ENCODE results near the gene ARHGAP15. TPM values are rescaled to one million over a fixed set of nuclear protein-coding genes. Genes with fewer than 3 reads are reported as not detected.

ARHGAP15 gene
- total RNA-seq, 1 experiment from 2014 or later = 0.41 TPM

DNA sequence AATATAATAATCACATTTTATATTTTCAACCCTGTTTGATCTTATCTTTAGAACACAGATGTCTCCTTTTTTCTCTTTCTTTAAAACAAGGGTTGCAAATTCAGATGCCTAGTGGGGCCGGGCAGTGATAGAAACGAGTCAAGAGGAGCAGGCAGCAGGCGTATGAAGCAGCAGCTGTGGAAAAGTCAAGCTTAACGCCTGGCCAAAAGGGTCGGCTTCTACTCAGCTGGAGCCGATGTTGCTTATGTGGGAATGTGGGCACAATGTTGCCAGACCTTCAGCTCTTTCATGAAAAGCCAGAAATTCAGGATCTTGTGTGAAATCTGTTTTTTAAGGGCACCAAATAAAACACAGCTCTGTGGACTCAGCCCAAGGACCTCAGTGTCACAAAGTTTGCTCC lies 642.7 kb downstream of the ARHGAP15 start:
- ChIA-PET CTCF (no interaction called here), POLR2A (no interaction called here)
- in situ Hi-C loops (cut with HindIII; ENCODE audit: low pct_unique_long_range_greater_than_20kb, low sequenced_read_pairs) (no loop called here), intact Hi-C loops (cut with micrococcal nuclease; ENCODE audit: unreplicated experiment) (no loop called here)
- TF ChIP-seq, protein P1, sequence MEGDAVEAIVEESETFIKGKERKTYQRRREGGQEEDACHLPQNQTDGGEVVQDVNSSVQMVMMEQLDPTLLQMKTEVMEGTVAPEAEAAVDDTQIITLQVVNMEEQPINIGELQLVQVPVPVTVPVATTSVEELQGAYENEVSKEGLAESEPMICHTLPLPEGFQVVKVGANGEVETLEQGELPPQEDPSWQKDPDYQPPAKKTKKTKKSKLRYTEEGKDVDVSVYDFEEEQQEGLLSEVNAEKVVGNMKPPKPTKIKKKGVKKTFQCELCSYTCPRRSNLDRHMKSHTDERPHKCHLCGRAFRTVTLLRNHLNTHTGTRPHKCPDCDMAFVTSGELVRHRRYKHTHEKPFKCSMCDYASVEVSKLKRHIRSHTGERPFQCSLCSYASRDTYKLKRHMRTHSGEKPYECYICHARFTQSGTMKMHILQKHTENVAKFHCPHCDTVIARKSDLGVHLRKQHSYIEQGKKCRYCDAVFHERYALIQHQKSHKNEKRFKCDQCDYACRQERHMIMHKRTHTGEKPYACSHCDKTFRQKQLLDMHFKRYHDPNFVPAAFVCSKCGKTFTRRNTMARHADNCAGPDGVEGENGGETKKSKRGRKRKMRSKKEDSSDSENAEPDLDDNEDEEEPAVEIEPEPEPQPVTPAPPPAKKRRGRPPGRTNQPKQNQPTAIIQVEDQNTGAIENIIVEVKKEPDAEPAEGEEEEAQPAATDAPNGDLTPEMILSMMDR (IDR thresholded peaks at IDR 0.05) = no peak
- TF ChIP-seq SIN3A (IDR thresholded peaks at IDR 0.05; ENCODE audit: borderline replicate concordance, insufficient read depth, low read depth, low read length) = no peak
- TF ChIP-seq, protein P2, sequence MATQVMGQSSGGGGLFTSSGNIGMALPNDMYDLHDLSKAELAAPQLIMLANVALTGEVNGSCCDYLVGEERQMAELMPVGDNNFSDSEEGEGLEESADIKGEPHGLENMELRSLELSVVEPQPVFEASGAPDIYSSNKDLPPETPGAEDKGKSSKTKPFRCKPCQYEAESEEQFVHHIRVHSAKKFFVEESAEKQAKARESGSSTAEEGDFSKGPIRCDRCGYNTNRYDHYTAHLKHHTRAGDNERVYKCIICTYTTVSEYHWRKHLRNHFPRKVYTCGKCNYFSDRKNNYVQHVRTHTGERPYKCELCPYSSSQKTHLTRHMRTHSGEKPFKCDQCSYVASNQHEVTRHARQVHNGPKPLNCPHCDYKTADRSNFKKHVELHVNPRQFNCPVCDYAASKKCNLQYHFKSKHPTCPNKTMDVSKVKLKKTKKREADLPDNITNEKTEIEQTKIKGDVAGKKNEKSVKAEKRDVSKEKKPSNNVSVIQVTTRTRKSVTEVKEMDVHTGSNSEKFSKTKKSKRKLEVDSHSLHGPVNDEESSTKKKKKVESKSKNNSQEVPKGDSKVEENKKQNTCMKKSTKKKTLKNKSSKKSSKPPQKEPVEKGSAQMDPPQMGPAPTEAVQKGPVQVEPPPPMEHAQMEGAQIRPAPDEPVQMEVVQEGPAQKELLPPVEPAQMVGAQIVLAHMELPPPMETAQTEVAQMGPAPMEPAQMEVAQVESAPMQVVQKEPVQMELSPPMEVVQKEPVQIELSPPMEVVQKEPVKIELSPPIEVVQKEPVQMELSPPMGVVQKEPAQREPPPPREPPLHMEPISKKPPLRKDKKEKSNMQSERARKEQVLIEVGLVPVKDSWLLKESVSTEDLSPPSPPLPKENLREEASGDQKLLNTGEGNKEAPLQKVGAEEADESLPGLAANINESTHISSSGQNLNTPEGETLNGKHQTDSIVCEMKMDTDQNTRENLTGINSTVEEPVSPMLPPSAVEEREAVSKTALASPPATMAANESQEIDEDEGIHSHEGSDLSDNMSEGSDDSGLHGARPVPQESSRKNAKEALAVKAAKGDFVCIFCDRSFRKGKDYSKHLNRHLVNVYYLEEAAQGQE (IDR thresholded peaks at IDR 0.05; ENCODE audit: insufficient read depth in 1 of 2, low read depth in 2 of 2, low read length in 1 of 2) = no peak
- no peak for TF ChIP-seq POLR2AphosphoS5 (IDR thresholded peaks at IDR 0.05; ENCODE audit: low read depth, low read length)
- no peak for TF ChIP-seq TCF7L2 (IDR thresholded peaks at IDR 0.05; ENCODE audit: low read depth, low read length)
- BruUV-seq (replicated peaks) = no TSS peak
- Histone ChIP-seq H3K4me1 (ENCODE audit: control insufficient read depth, insufficient read depth, low read length) (no peaks in the 10 kb centered on the region), H3K27ac (ENCODE audit: low read length) (no peak overlapping the region), H3K27me3 (ENCODE audit: control insufficient read depth, insufficient read depth, low read length) (no peaks in the 10 kb centered on the region), H3K36me3 (ENCODE audit: control insufficient read depth, insufficient read depth, low read length) (no peaks in the 10 kb centered on the region), H3K9me3 (ENCODE audit: control insufficient read depth, insufficient read depth, low read depth, low read length) (no peaks in the 10 kb centered on the region), H3K4me3 (ENCODE audit: low read depth in 2 of 2, low read length in 2 of 2) (no peak overlapping the region)
- no peak for DNase-seq (ENCODE audit: low read depth, low spot score)
- no peak for ATAC-seq

GRCh38 chr2:143776526-143777297 lies 647.5 kb downstream of the ARHGAP15 start:
- H3K27ac ChIP-seq (ENCODE audit: low read length) = no peak overlapping the region
- in situ Hi-C loops (cut with HindIII; ENCODE audit: low pct_unique_long_range_greater_than_20kb, low sequenced_read_pairs) = no loop called here
- H3K4me1 ChIP-seq (ENCODE audit: control insufficient read depth, insufficient read depth, low read length) = no peaks in the 10 kb centered on the region
- intact Hi-C loops (cut with micrococcal nuclease; ENCODE audit: unreplicated experiment) = no loop called here
- ATAC-seq (no peak), DNase-seq (ENCODE audit: low read depth, low spot score) (no peak)
- no peaks in the 10 kb centered on the region for H3K9me3 ChIP-seq (ENCODE audit: control insufficient read depth, insufficient read depth, low read depth, low read length)
- H3K4me3 ChIP-seq (ENCODE audit: low read depth in 2 of 2, low read length in 2 of 2) = no peak overlapping the region
- CTCF ChIA-PET = no interaction called here
- H3K27me3 ChIP-seq (ENCODE audit: control insufficient read depth, insufficient read depth, low read length) = no peaks in the 10 kb centered on the region
- no peaks in the 10 kb centered on the region for H3K36me3 ChIP-seq (ENCODE audit: control insufficient read depth, insufficient read depth, low read length)
- no TSS peak for BruUV-seq (replicated peaks)
- POLR2A ChIA-PET = no interaction called here
- no peak for TF ChIP-seq POLR2AphosphoS5 (IDR thresholded peaks at IDR 0.05; ENCODE audit: low read depth, low read length)
- TF ChIP-seq TCF7L2 (IDR thresholded peaks at IDR 0.05; ENCODE audit: low read depth, low read length) = no peak
- no peak for TF ChIP-seq SIN3A (IDR thresholded peaks at IDR 0.05; ENCODE audit: borderline replicate concordance, insufficient read depth, low read depth, low read length)
- TF ChIP-seq, protein P1 (IDR thresholded peaks at IDR 0.05) = no peak
